Endodermal cell (in vitro differentiated cells): ENCODE data around the gene LIPC. TPM values are rescaled to one million over a fixed set of nuclear protein-coding genes. Genes with fewer than 3 reads are reported as not detected.

Experiments
- DNase-seq: peaks from one replicate; pipeline ENCODE4 v3.0.0-alpha.2; 2017
- H3K27ac ChIP-seq: 2 replicates; pipeline ENCODE4 v1.5.1; 2013; ENCODE audit warnings: mild to moderate bottlenecking, low read depth, low read length, moderate library complexity
- H3K27me3 ChIP-seq: 2 replicates; pipeline ENCODE4 v1.6.1; 2013; ENCODE audit warnings: mild to moderate bottlenecking, low read length, moderate library complexity; ENCODE audit not compliant: insufficient read depth, control insufficient read depth, poor library complexity, severe bottlenecking
- H3K36me3 ChIP-seq: 2 replicates; pipeline ENCODE4 v1.7.0; 2013; ENCODE audit warnings: mild to moderate bottlenecking, low read length, moderate library complexity; ENCODE audit not compliant: control insufficient read depth, insufficient read depth
- H3K4me1 ChIP-seq: one replicate; pipeline ENCODE4 v1.7.0; 2013; ENCODE audit warnings: low read length; ENCODE audit not compliant: control insufficient read depth, insufficient read depth
- H3K4me3 ChIP-seq: 2 replicates; pipeline ENCODE4 v1.5.1; 2013; ENCODE audit warnings: mild to moderate bottlenecking, low read length, moderate library complexity
- H3K9ac ChIP-seq: 2 replicates; pipeline ENCODE4 v1.6.1; 2013; ENCODE audit warnings: mild to moderate bottlenecking, low read length, moderate library complexity; ENCODE audit not compliant: poor library complexity, severe bottlenecking; ENCODE audit errors: extremely low read depth
- H3K9me3 ChIP-seq: 2 replicates; pipeline ENCODE4 v1.6.1; 2013; ENCODE audit warnings: mild to moderate bottlenecking, low read length, moderate library complexity; ENCODE audit not compliant: control insufficient read depth
- H3K27ac Mint-ChIP-seq: 2 replicates; pipeline ENCODE4 v1.8.0; 2020; ENCODE audit warnings: mixed read lengths
- H3K27me3 Mint-ChIP-seq: 2 replicates; pipeline ENCODE4 v1.8.0; 2021; ENCODE audit warnings: mild to moderate bottlenecking, mixed read lengths; ENCODE audit not compliant: insufficient read depth
- H3K36me3 Mint-ChIP-seq: 2 replicates; pipeline ENCODE4 v1.8.0; 2020; ENCODE audit warnings: low read depth, mixed read lengths
- H3K4me1 Mint-ChIP-seq: 2 replicates; pipeline ENCODE4 v1.8.0; 2020; ENCODE audit warnings: mixed read lengths
- H3K4me3 Mint-ChIP-seq: 2 replicates; pipeline ENCODE4 v1.8.0; 2020; ENCODE audit warnings: mild to moderate bottlenecking, moderate library complexity, mixed read lengths
- H3K9me3 Mint-ChIP-seq: 2 replicates; pipeline ENCODE4 v1.8.0; 2020; ENCODE audit warnings: mild to moderate bottlenecking, mixed read lengths
- CTCF ChIP-seq: fragments of 200-600 bp; sonication (generic); conservative IDR thresholded peaks from 2 replicates; pipeline ENCODE4 v1.5.0; 2021; ENCODE audit warnings: antibody characterized with exemption, mild to moderate bottlenecking
- WGBS, 2 experiments: methylation state at CpG; one replicate each; pipeline versions ENCODE4 v1.1.5 to v1.1.7; 2013; ENCODE audit warnings: missing lambda C conversion rate in 2 of 2, mixed read lengths in 1 of 2; ENCODE audit not compliant: insufficient coverage in 1 of 2, insufficient read length in 1 of 2; 5-methylcytosine and 5-hydroxymethylcytosine counted together
- total RNA-seq, 2 donors: library from RNA; stranded (reverse); fragmentation: NEBNext Ultra II Directional in 1 of 2; extraction: Animal tissue kit (Norgen Biotek cat#: 25700) in 1 of 2; gene quantifications; 2 replicates in 1 of 2; 3 replicates in 1 of 2; pipeline ENCODE4 v1.2.1, GENCODE V29; 2021

The LIPC gene
- total RNA-seq, 2 donors from 2014 or later = not detected

- Histone ChIP-seq H3K9me3 (no peaks in the 10 kb centered on the region), H3K9ac (no peak overlapping the region), H3K4me3 (no peak overlapping the region), H3K4me1 (no peaks in the 10 kb centered on the region), H3K27ac (no peak overlapping the region), H3K36me3 (no peaks in the 10 kb centered on the region), H3K27me3 (no peaks in the 10 kb centered on the region)
- Mint-ChIP-seq H3K27me3 (no peaks in the 10 kb centered on the region), H3K9me3 (no peaks in the 10 kb centered on the region), H3K36me3 (no peaks in the 10 kb centered on the region), H3K4me3 (no peak overlapping the region), H3K4me1 (peaks cover 13% of the 10 kb centered on the region), H3K27ac (no peak overlapping the region)
- WGBS, 2 experiments = 93 to 95% methylated on average over 11 to 17 of the region's 17 CpGs
- peak; percentile 13 for DNase-seq
- TF ChIP-seq CTCF = no peak
Observed at GRCh38 chr15:58543664-58544335, 112.0 kb downstream of the LIPC start.

GRCh38 chr15:58544756-58545155 is 113.0 kb downstream of the LIPC start:
- no peak overlapping the region for H3K9ac ChIP-seq
- no peak overlapping the region for H3K27ac Mint-ChIP-seq
- 95 to 100% methylated on average over 1 to 5 of the region's 5 CpGs for WGBS, 2 experiments
- H3K36me3 Mint-ChIP-seq = no peaks in the 10 kb centered on the region
- no peaks in the 10 kb centered on the region for H3K27me3 ChIP-seq
- no peak overlapping the region for H3K4me3 ChIP-seq
- TF ChIP-seq CTCF = no peak
- no peaks in the 10 kb centered on the region for H3K9me3 Mint-ChIP-seq
- H3K27ac ChIP-seq = no peak overlapping the region
- H3K27me3 Mint-ChIP-seq = no peaks in the 10 kb centered on the region
- H3K4me1 ChIP-seq = no peaks in the 10 kb centered on the region
- H3K9me3 ChIP-seq = no peaks in the 10 kb centered on the region
- no peaks in the 10 kb centered on the region for H3K36me3 ChIP-seq
- no peak for DNase-seq
- peaks cover 13% of the 10 kb centered on the region for H3K4me1 Mint-ChIP-seq
- H3K4me3 Mint-ChIP-seq = no peak overlapping the region

- peak; percentile 22 for DNase-seq
- no peak for TF ChIP-seq CTCF
- Mint-ChIP-seq H3K4me3 (no peak overlapping the region), H3K27me3 (no peaks in the 10 kb centered on the region), H3K4me1 (peaks cover 13% of the 10 kb centered on the region), H3K36me3 (no peaks in the 10 kb centered on the region), H3K27ac (no peak overlapping the region), H3K9me3 (no peaks in the 10 kb centered on the region)
- Histone ChIP-seq H3K9ac (no peak overlapping the region), H3K36me3 (no peaks in the 10 kb centered on the region), H3K27me3 (no peaks in the 10 kb centered on the region), H3K4me3 (no peak overlapping the region), H3K9me3 (no peaks in the 10 kb centered on the region), H3K4me1 (no peaks in the 10 kb centered on the region), H3K27ac (no peak overlapping the region)
- WGBS, 2 experiments = 95 to 97% methylated on average over 7 to 18 of the region's 18 CpGs
Observed at GRCh38 chr15:58545307-58546065, 113.7 kb downstream of the LIPC start.
